Measurements from ENCODE around the gene DHX38. TPM values are rescaled to one million over a fixed set of nuclear protein-coding genes. Genes with fewer than 3 reads are reported as not detected.

DHX38 gene
- total RNA-seq, 1 experiment from 2014 or later, result 31.3 TPM

DNA sequence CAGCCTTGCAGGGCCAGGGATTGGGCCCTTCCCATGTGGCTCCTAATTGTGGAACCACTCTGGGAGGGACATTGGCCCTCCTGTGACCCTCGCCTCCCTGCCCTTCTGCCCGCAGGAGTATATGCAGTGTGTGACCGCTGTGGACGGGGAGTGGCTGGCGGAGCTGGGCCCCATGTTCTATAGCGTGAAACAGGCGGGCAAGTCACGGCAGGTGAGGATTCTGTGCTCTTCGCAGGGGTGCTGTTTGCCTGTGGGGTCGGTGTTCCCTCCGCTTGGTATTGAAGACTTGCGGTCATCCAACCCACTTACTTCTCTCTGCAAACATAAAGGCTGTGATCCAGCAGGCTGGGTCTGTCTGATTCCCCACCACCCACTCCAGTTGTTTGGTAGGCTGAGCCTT lies 15.7 kb downstream of the DHX38 start:
- DNase-seq, result no peak
- H3K36me3 ChIP-seq, result no peaks in the 10 kb centered on the region; the same call in none of the 2 replicates

DNA sequence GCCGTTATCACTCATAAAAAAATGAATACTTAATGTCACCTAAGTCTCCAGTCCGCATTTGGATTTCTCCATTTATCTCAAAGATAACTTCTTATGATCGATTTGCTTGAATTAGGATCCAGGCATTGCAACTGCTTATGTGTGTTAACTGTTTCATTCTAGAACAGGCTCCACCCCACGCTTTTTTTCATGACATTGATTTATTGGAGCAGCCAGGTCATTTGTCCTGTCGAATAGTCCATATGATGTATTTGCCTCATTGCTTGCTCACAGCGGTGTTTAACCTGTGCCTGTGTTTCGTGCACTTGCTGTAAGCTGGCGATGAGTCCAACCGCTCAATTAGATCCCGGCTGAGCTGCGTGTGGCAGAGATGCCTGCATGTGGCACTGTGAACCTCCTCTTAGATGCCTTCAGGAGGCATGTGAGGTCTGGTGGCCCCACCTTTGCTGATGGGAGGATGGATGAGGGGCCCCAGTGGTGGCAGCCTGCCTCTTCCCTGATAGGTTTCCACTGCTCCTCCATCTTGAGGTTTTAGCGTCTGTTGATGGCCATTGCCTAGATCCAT lies 16.4 kb downstream of the DHX38 start:
- no peak for DNase-seq
- Histone ChIP-seq H3K4me3 (no peak overlapping the region), H3K9me3 (no peaks in the 10 kb centered on the region), H3K36me3 (no peaks in the 10 kb centered on the region; the same call in none of the 2 replicates), H3K27me3 (no peaks in the 10 kb centered on the region)

More for the DNA sequence above, 15.7 kb downstream of the DHX38 start:
- H3K27me3 ChIP-seq, result no peaks in the 10 kb centered on the region
- no peaks in the 10 kb centered on the region for H3K9me3 ChIP-seq
- no peak overlapping the region for H3K4me3 ChIP-seq

DNA sequence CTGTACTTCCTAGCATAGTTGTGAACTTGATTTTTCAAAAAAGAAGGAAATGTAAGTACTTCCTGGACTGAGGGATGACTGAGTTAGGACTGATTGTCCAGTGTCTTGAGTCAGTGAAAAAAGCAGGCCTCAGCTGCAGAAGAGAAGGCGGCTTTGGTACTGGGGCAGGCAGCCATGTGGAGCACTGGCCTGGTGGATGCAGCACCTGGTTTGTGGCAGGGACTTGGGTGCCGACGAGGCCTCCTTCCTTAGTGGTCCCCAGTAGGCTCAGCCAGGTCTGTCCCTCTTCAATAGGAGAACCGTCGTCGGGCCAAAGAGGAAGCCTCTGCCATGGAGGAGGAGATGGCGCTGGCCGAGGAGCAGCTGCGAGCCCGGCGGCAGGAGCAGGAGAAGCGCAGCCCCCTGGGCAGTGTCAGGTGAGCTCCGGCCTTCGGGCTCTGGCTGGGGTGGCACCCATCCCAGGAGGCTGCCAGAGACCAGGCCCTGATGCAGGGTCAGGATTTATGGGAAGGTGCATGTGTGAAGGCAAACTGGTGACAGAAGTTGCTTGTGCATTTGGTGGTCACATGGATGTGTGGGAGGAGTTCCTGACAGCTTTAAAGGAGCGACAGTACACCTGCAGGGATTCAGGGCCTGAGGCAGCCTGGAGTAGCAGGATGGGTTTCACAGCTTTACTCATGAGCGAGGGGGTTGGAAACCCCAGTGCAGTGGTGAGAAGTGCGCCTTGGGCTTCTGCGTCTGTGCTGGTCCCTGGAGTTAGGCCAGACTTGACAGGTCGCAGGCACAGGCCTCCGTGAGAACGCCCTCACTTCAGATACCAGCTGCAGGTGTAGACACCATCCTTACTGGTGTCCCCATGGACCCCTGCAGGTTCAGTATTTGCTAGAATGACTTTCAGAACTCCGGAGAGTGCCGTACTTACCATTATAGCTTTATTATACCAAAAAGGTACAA lies 17.3 kb downstream of the DHX38 start:
- no peaks in the 10 kb centered on the region for H3K9me3 ChIP-seq
- no peaks in the 10 kb centered on the region for H3K27me3 ChIP-seq
- H3K4me3 ChIP-seq, result no peak overlapping the region
- H3K36me3 ChIP-seq, result no peaks in the 10 kb centered on the region; the same call in none of the 2 replicates
- no peak for DNase-seq

DNA sequence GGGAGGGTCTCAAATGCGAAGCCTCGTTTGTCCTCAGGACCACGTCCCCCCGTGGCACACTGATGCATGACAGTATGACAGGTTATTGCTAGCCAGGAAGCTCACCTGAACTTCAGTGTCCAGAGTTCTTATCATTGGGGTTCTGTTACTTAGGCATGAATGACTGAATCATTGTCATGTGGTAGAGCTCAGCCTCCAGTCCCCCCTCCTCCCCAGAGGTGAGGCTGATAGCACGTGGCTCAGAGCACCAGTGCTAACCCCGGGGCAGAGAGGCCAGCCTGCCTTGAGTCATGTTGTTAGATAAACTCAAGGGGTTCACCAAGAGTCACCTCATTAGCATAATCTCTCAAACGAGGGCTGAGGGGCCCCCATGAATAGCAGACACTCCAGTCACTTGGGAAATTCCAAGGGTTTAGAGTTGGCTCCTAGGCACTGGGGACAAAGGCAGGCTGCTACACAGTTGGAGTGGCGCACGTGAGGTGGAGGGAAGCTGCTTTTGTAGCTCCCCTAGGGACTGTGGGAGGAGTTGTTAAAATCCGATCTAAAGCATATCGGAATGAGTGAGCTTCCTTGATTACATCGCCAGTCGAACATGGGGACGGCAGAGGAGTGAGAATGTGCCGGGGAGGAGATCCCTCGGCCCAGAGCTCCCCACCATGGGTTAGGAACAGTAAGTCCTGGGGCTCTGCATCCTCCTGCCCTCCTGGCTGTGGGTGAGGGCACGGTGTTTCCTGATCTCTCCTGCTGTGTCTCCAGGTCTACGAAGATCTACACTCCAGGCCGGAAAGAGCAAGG lies 18.2 kb downstream of the DHX38 start:
- H3K36me3 ChIP-seq, result no peaks in the 10 kb centered on the region; the same call in none of the 2 replicates
- no peak for DNase-seq

DNA sequence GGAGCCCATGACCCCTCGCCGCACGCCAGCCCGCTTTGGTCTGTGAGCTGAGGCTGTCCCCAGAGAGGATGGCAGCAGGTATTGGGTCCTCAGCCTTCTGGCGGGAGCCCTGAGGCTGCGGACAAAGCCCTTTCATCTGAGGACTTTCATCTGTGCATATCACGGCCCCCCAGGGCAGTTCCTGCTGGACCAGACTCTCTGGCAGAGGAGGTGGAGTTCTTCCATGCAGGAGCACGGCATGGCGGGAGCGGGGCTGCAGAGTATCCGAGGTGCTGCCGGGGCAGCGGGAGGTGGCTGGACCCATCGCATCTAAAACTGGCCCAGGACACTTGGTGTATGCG lies 18.8 kb downstream of the DHX38 start:
- no peak for DNase-seq
- H3K9me3 ChIP-seq, result no peaks in the 10 kb centered on the region
- no peak overlapping the region for H3K4me3 ChIP-seq
- H3K36me3 ChIP-seq, result no peaks in the 10 kb centered on the region; the same call in none of the 2 replicates
- no peaks in the 10 kb centered on the region for H3K27me3 ChIP-seq

More for the DNA sequence above, 18.2 kb downstream of the DHX38 start:
- Histone ChIP-seq H3K4me3 (no peak overlapping the region), H3K9me3 (no peaks in the 10 kb centered on the region), H3K27me3 (no peaks in the 10 kb centered on the region)

DNA sequence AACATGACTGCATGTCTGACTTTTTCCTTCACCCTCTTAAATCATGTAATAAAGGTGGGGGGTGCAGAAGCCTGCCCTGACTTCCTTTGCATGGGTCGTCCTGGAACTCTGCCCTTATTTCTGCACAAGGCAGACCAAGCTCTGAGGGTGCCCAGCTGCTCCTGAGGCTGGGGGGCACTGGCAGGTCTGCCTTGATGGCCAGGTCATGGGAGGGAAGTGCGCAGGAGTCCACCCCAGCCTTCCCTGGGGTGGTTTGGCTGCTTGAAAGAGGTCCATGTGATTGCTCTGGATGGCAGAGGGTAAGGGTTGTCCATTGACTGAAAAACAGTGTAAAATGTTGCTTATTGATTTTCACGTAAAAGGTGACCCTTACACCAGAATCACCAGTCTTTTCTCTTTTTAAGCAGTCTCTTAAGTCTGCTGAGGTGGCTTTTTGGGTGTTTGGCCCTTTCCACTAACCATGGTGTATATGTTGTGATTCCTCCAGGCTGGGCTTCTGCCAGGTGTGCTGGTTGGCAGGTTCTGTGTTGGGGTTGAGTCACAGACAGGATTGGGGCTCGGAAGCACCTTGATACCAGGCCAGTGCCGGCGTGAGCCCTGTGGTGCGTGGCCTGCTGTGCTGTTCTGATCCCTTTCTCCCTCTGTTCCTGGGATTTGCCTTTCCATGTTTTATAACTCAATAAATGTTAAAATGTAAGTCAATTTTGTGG lies 19.4 kb downstream of the DHX38 start:
- no peak for DNase-seq
- Histone ChIP-seq H3K9me3 (no peaks in the 10 kb centered on the region), H3K36me3 (no peaks in the 10 kb centered on the region; the same call in none of the 2 replicates), H3K27me3 (no peaks in the 10 kb centered on the region), H3K4me3 (no peak overlapping the region)

DNA sequence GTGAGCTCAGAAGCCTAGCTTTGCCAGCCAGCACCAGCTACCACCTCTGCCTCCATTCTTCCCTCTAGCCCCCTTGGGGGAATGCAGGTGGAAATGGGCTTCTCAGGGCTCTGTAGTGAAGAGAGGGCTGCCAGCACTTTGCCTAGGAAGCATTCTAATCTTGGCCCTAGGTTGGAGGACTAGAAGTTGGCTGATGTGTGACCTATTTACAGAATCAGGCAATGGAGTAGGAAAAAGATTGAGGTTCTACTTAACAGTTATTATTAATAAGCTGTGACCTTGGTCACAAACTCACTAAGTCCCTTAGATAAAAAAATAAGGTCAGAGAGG lies 19.9 kb downstream of the DHX38 start:
- H3K4me3 ChIP-seq, result no peak overlapping the region
- H3K36me3 ChIP-seq, result no peaks in the 10 kb centered on the region; the same call in none of the 2 replicates
- DNase-seq, result no peak
- H3K9me3 ChIP-seq, result no peaks in the 10 kb centered on the region
- no peaks in the 10 kb centered on the region for H3K27me3 ChIP-seq

DNA sequence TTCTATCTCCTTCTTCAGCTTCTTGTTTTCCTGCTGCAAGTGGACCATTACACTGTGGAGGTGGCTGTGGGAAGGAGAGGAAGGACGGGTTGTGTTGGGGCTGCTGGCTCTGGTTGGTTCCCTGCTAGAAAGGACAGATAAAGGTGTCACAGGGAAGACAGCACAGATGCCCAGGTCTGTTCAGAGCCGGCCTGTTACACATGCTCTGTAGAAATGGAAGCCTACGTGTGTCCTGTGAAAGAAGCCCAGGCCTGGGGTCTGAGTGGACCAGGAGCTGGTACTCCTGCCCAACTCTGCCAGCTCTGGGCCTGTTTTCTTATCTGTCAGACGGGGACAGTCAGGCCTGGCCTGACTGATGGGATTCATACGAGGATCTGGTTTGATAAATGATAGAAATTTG lies 26.4 kb downstream of the DHX38 start:
- Histone ChIP-seq H3K27me3 (no peaks in the 10 kb centered on the region), H3K9me3 (no peaks in the 10 kb centered on the region), H3K36me3 (no peaks in the 10 kb centered on the region), H3K4me3 (no peak overlapping the region)
- no peak for DNase-seq

DNA sequence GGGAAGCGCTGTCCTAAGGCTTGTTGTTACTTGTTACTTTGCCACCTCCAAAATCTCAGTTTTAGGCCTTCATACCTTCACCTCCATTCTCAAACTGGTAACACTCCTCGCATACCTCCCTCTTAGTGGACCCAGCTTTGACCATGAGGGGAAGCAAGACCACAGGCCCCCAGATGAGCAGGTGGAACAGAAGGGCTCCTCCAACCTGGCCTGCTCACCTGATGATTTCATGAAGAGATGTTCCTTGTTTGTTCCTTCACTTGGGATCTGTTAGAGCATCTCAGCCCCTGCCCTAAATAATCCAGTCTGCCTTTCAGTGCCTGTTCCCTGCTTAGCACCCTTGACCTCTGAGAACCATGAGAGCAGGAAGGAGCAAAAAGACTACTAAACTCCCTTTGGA lies 28.7 kb downstream of the DHX38 start:
- Histone ChIP-seq H3K36me3 (no peaks in the 10 kb centered on the region), H3K4me3 (no peak overlapping the region), H3K27me3 (no peaks in the 10 kb centered on the region), H3K9me3 (no peaks in the 10 kb centered on the region)
- no peak for DNase-seq

DNA sequence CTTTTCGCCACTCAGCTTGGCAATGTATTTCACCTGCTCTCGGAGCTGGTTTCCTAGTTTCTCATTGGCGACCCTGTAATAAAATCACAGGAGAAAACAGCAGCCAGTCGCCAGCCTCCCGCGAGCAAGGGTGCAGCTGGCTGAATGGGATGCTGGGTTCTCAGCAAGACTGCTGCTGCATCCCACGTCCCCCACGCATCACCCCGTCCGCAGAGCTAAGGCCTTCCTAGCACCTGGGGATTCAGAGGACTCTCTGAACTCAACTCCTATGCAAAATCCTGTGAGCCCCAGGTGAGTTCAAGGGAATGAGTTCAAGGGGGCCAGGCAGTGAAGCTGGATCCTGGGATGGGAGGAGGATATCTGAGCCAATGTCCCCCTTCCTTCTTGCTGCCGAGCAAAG lies 29.3 kb downstream of the DHX38 start:
- no peaks in the 10 kb centered on the region for H3K9me3 ChIP-seq
- DNase-seq, result no peak
- no peaks in the 10 kb centered on the region for H3K27me3 ChIP-seq
- no peaks in the 10 kb centered on the region for H3K36me3 ChIP-seq
- H3K4me3 ChIP-seq, result no peak overlapping the region

DNA sequence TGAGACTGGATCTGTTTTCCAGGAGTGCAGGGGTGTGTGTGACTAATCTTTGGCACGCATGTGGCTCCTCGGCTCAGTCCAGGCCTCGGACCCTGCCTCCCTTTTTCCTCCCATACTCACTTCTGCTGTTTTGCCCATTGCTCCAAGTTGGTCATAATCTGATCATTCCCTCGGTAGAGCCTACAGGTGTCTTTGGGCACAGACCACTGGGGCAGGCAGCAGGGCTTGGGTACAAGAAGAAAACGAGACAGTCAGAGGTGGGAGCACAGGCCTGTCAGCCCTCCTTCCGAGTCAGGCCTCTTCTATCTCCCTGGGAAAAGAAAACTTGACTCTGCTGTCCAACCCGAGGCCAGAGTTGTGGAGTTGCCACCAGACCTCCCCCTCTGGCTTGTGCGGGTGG lies 29.8 kb downstream of the DHX38 start:
- Histone ChIP-seq H3K36me3 (no peaks in the 10 kb centered on the region), H3K9me3 (no peaks in the 10 kb centered on the region), H3K4me3 (no peak overlapping the region), H3K27me3 (no peaks in the 10 kb centered on the region)
- no peak for DNase-seq

DNA sequence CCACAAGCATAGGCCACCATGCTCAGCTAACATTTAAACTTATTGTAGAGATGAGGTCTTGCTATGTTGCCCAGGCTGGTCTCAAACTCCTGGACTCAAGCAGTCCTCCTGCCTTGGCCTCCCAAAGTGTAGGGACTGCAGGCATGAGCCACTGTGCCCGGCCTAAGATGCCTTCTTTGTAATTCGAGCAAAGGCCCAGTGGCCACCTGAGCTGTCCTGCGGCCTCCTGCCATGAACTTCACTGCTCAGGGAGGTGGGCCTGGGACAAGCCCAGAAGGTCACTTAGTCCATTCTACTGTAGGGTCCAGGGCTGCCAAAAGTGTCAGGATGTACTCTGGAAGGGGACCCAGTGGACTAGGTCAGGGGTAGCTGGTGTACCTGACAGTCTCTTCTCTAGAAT lies 30.5 kb downstream of the DHX38 start:
- Histone ChIP-seq H3K27me3 (no peaks in the 10 kb centered on the region), H3K9me3 (no peaks in the 10 kb centered on the region), H3K4me3 (no peak overlapping the region), H3K36me3 (no peaks in the 10 kb centered on the region)
- no peak for DNase-seq

DNA sequence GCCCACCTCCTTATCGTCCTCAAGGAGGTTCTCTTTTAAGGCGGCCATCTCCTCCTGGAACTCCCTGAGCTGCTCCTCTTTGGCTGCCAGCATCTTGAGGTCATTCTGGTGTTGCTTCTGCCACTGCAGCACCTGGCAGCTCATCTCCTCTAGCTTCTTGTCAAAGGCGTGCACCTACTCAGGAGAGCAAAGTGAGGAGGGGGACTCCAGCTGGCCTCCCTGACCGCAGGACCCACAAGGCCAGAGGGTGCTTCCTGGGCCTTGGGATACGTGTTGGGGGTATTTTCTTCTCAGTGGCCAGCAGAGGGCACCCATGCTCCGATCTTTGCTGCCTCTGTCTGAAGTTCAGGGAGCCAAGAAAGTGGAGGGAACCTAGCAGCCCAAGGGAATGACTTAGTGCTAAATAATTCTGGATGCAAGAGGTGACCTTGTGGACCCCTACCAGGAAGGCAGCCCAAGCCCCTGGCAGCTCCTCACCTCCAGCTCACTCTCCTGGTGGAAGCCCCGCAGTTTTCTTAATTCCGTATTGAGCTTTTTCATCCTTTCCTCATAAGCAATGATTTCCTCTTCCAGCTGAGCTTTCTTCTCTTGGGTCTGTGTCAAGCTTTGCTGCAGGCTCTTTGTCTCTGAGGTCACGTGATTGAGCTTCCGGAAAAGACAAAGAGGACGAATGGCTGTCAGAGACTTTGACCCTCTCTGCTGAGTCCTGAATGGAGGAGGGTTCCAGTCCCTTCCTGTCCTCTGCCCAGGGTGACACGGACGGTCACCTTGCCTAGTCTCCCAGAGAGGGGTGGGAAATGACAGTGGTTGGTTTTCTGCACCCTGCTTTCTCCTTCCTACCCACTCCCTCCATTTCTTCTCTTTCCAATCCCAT lies 31.4 kb downstream of the DHX38 start:
- Histone ChIP-seq H3K36me3 (no peaks in the 10 kb centered on the region), H3K9me3 (no peaks in the 10 kb centered on the region), H3K27me3 (no peaks in the 10 kb centered on the region), H3K4me3 (no peak overlapping the region)
- peak; percentile 26 for DNase-seq

DNA sequence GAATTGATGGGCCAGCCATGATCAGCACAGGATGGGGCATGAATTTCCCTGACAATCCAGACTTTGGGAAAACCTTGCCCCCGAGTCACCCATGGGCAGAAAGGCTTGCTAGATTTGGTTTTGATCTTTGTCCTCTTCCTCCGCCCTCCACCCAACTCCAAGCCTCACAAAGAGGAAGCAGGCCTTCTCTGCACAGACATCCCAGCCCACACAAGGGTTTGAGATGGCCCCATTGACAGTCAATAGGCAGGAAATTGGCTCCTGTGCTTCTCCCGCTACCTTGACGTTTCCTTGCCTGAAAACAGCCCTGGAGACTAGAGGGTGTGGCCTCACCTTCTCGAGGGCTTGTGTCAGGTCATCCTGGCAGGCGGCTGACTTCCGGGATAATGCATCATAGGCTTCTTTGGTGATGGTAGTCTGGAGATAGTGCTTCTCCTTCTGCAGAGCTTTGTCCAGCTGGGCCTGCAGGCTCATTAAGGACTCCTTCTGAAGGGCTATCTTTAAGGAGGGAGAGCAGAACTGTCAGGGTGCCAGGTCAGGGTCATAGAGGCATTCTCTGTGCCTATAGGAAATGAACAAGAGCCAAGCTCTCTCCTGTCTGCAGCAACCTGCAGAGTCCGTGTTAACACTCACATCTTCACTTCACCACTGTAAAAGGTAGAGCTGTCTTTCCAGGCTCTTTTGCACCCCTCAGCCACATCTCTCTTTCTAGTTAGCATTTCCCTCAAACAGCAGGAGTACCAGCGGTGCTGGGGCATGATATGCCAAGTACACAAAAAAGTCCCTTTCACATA lies 32.2 kb downstream of the DHX38 start:
- no peak overlapping the region for H3K4me3 ChIP-seq
- no peaks in the 10 kb centered on the region for H3K36me3 ChIP-seq
- DNase-seq, result no peak
- H3K9me3 ChIP-seq, result no peaks in the 10 kb centered on the region
- H3K27me3 ChIP-seq, result no peaks in the 10 kb centered on the region

DNA sequence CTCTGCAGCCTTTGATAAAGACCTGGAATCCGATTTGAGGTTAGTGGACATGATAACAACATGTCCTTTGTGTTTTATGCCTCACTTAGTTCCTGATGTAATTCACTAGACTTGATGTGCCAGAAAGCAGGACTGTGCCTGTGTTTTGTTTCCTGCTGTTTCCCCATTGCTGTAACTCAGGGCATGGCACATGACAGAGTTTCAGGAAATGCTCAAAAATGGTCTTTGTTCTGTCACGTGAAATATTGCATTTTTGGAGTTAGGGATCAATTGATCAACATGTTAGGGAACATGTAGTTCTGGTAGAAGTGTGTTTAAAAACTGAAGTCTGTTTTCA lies 32.8 kb downstream of the DHX38 start:
- H3K9me3 ChIP-seq, result no peaks in the 10 kb centered on the region
- DNase-seq, result no peak
- no peaks in the 10 kb centered on the region for H3K27me3 ChIP-seq

More for the DNA sequence above, 32.8 kb downstream of the DHX38 start:
- Histone ChIP-seq H3K4me3 (no peak overlapping the region), H3K36me3 (no peaks in the 10 kb centered on the region)

Measured in MG63 (cell line).